Ishikawa (cell line): ENCODE data around the gene BBS9.

Experiments
- EP300 ChIP-seq: IDR thresholded peaks from 2 replicates; pipeline ENCODE4 v1.6.1; 2012; ENCODE audit warnings: borderline replicate concordance
- FOXM1 ChIP-seq: IDR thresholded peaks from 2 replicates; pipeline ENCODE4 v1.6.1; 2012; ENCODE audit warnings: low read depth, borderline replicate concordance
- RAD21 ChIP-seq: IDR thresholded peaks from 2 replicates; pipeline ENCODE4 v1.6.1; 2012; ENCODE audit warnings: low read depth
- TAF1 ChIP-seq: IDR thresholded peaks from 2 replicates; pipeline ENCODE4 v1.6.1; 2012; ENCODE audit warnings: low read depth, mild to moderate bottlenecking
- TCF12 ChIP-seq: IDR thresholded peaks from 2 replicates; pipeline ENCODE4 v1.6.1; 2012; ENCODE audit warnings: low read depth
- YY1 ChIP-seq: IDR thresholded peaks from 2 replicates; pipeline ENCODE4 v1.6.1; 2012; ENCODE audit warnings: low read depth
- TF ChIP-seq, protein P1 (sequence below): IDR thresholded peaks from 2 replicates; pipeline ENCODE4 v1.6.1; 2012; ENCODE audit warnings: low read depth, mild to moderate bottlenecking

DNA sequence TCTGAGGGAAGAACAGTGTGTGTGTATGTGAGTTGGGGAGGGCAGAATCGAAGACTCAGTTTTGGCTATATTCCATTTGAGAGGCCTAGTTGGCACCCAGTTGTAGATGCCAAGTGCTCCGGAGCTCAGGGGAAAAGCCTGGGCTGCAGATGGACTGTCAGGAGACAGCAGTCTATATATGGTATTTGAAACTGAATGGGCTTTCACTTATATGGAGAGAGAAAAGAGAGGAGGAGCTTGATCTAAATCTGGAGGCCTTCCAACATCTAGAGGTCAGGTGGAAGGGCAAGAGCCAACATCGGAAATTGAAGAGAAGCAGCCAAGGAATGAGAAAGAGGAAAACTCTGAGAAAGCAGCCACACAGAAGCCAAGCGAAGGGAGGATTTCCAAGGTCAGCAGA lies 425.2 kb downstream of the BBS9 start:
- no peak for TF ChIP-seq TCF12
- TF ChIP-seq, protein P1, sequence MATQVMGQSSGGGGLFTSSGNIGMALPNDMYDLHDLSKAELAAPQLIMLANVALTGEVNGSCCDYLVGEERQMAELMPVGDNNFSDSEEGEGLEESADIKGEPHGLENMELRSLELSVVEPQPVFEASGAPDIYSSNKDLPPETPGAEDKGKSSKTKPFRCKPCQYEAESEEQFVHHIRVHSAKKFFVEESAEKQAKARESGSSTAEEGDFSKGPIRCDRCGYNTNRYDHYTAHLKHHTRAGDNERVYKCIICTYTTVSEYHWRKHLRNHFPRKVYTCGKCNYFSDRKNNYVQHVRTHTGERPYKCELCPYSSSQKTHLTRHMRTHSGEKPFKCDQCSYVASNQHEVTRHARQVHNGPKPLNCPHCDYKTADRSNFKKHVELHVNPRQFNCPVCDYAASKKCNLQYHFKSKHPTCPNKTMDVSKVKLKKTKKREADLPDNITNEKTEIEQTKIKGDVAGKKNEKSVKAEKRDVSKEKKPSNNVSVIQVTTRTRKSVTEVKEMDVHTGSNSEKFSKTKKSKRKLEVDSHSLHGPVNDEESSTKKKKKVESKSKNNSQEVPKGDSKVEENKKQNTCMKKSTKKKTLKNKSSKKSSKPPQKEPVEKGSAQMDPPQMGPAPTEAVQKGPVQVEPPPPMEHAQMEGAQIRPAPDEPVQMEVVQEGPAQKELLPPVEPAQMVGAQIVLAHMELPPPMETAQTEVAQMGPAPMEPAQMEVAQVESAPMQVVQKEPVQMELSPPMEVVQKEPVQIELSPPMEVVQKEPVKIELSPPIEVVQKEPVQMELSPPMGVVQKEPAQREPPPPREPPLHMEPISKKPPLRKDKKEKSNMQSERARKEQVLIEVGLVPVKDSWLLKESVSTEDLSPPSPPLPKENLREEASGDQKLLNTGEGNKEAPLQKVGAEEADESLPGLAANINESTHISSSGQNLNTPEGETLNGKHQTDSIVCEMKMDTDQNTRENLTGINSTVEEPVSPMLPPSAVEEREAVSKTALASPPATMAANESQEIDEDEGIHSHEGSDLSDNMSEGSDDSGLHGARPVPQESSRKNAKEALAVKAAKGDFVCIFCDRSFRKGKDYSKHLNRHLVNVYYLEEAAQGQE, result no peak
- TF ChIP-seq TAF1, result no peak
- TF ChIP-seq FOXM1, result no peak
- TF ChIP-seq RAD21, result no peak
- TF ChIP-seq EP300, result no peak
- TF ChIP-seq YY1, result no peak
